Transverse colon (tissue), 4 donors: ENCODE results near the gene SPRN.

Source experiments
- POLR2A ChIP-seq: fragments of 450-650 bp; IDR thresholded peaks from one replicate; pipeline ENCODE4 v1.6.1; 2016; ENCODE audit warnings: antibody characterized with exemption, mild to moderate bottlenecking, moderate library complexity
- POLR2AphosphoS5 ChIP-seq, 3 donors: sonication (generic); formaldehyde crosslinking; IDR thresholded peaks; one replicate each; pipeline ENCODE4 v1.6.1; 2016; ENCODE audit warnings: antibody characterized with exemption in 3 of 3
- TF ChIP-seq, protein P1 (sequence below), 5 experiments: fragments of 200-600 bp in 3 of 5; fragments of 450-650 bp in 2 of 5; sonication (generic) in 3 of 5; IDR thresholded peaks; 1 replicate in 2 of 5; 2 replicates in 3 of 5; pipeline ENCODE4 v1.5.1; 2016 to 2017; ENCODE audit warnings: antibody characterized with exemption in 5 of 5, inconsistent platforms in 3 of 5, mild to moderate bottlenecking in 2 of 5, moderate library complexity in 1 of 5

DNA sequence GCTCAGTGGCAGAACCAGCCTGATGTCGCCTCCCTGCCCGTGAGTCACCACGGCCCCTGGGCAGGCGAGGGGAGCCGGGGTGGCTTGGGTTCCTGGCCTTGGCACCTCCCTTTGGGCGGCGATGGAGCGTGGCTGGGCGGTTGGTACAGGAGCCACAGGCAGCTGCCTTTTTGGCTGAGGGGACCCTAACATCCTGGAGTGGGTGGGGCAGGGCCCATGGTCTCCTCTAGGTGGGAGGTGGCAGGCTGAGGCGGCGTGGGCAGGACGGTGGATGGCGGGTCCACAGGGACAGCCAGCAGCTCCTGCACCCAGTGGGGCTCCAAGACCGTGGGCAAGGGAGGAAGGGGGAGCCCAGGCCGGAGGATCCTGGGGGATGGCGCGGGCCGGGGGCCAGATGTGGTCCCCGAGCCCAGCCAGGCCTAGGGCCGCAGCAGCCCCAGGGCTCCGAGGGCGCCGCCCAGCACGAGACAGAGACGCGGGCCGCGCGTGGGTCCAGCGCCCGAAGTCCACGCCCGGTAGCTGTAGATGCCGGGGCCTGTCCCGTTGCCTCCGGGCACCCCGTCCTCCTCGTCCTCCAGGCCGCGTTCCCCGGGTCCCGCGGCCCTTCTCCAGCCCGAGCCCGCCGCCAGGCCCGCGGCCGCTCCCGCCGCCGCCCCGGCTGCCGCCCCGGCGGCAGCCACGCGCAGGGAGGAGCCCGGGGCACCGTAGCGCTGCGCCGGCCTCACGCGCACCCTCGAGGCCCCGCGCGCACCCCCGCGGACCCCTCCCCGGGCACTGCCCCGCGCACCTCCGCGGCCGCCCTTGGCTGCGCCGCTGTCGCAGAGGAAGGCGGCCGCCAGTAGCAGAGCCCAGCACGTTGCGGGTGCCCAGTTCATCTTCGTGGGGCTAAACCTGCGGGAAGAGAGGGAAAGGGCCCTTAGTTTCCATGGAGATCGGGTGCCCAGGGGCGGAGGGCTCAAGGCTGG lies 1.3 kb downstream of the SPRN start:
- TF ChIP-seq POLR2AphosphoS5 (IDR thresholded peaks at IDR 0.05) = no peak
- TF ChIP-seq, protein P1, sequence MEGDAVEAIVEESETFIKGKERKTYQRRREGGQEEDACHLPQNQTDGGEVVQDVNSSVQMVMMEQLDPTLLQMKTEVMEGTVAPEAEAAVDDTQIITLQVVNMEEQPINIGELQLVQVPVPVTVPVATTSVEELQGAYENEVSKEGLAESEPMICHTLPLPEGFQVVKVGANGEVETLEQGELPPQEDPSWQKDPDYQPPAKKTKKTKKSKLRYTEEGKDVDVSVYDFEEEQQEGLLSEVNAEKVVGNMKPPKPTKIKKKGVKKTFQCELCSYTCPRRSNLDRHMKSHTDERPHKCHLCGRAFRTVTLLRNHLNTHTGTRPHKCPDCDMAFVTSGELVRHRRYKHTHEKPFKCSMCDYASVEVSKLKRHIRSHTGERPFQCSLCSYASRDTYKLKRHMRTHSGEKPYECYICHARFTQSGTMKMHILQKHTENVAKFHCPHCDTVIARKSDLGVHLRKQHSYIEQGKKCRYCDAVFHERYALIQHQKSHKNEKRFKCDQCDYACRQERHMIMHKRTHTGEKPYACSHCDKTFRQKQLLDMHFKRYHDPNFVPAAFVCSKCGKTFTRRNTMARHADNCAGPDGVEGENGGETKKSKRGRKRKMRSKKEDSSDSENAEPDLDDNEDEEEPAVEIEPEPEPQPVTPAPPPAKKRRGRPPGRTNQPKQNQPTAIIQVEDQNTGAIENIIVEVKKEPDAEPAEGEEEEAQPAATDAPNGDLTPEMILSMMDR (IDR thresholded peaks at IDR 0.05) = no peak
- no peak for TF ChIP-seq POLR2A
